ENCODE data around the gene GPR78.

GPR78 gene

DNA sequence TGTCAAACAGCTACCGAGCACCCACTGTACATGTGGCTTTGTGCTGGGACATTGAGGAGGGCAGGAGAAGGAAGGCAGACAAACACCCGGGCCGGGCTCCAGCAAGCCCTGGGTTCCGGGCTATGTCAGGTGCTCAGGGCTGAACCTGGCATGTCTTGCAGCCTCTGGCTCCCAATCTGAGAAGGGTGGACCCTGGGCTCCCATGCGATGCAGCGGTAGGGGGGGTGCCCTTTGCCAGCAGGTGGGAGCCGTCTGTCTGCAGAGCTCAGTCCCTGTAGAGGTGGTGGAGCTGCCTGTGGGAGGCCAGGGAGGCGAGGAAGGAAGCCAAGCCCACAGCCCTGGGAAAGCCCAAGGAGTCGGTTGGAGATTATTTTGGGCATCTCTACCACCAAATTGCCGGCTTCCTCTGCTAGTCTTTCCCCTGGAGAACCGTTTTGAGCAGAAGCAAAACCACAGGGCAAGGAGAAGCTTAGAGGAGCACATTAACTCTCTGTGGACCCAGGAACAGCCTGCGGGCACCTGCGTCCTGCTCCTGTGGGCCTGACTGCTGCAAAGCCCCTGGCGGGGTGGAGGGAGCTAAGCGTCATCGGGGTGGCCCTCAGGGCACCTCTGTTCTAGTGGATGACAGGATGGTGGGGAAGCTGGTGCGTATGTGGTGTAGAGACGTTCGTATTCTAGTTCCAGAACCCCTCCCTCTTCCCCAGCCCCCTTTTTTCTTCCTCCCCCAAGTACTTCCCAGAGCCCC lies 22.7 kb downstream of the GPR78 start:
- no peaks in the 10 kb centered on the region for H3K4me1 ChIP-seq (ENCODE audit: insufficient read depth, low read length, severe bottlenecking)
- no peaks in the 10 kb centered on the region for H3F3A ChIP-seq (ENCODE audit: insufficient read depth, low read length)
- no peak overlapping the region for H3K27ac ChIP-seq (ENCODE audit: low read depth, low read length, poor library complexity, severe bottlenecking)
- no peak for TF ChIP-seq EZH2 (IDR thresholded peaks at IDR 0.05; ENCODE audit: borderline replicate concordance, low read length)
- TF ChIP-seq, protein P1, sequence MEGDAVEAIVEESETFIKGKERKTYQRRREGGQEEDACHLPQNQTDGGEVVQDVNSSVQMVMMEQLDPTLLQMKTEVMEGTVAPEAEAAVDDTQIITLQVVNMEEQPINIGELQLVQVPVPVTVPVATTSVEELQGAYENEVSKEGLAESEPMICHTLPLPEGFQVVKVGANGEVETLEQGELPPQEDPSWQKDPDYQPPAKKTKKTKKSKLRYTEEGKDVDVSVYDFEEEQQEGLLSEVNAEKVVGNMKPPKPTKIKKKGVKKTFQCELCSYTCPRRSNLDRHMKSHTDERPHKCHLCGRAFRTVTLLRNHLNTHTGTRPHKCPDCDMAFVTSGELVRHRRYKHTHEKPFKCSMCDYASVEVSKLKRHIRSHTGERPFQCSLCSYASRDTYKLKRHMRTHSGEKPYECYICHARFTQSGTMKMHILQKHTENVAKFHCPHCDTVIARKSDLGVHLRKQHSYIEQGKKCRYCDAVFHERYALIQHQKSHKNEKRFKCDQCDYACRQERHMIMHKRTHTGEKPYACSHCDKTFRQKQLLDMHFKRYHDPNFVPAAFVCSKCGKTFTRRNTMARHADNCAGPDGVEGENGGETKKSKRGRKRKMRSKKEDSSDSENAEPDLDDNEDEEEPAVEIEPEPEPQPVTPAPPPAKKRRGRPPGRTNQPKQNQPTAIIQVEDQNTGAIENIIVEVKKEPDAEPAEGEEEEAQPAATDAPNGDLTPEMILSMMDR (IDR thresholded peaks at IDR 0.05; ENCODE audit: low read length) = no peak
- H3K9ac ChIP-seq (ENCODE audit: low read length) = no peak overlapping the region
- H2AFZ ChIP-seq (ENCODE audit: low read length) = no peak overlapping the region
- H3K4me3 ChIP-seq (ENCODE audit: low read depth, low read length, poor library complexity, severe bottlenecking) = no peak overlapping the region
- no peaks in the 10 kb centered on the region for H3K9me3 ChIP-seq (ENCODE audit: low read length)
- no peaks in the 10 kb centered on the region for H3K9me2 ChIP-seq (ENCODE audit: low read depth, low read length)
- no peaks in the 10 kb centered on the region for H3K79me2 ChIP-seq (ENCODE audit: insufficient read depth, low read length)
- H3K36me3 ChIP-seq (ENCODE audit: insufficient read depth, low read length) = no peaks in the 10 kb centered on the region
- no peak overlapping the region for H3K4me2 ChIP-seq (ENCODE audit: low read length)
- no peaks in the 10 kb centered on the region for H3K27me3 ChIP-seq (ENCODE audit: insufficient read depth, low read length)
- H4K20me1 ChIP-seq (ENCODE audit: insufficient read depth, low read length) = no peaks in the 10 kb centered on the region

DNA sequence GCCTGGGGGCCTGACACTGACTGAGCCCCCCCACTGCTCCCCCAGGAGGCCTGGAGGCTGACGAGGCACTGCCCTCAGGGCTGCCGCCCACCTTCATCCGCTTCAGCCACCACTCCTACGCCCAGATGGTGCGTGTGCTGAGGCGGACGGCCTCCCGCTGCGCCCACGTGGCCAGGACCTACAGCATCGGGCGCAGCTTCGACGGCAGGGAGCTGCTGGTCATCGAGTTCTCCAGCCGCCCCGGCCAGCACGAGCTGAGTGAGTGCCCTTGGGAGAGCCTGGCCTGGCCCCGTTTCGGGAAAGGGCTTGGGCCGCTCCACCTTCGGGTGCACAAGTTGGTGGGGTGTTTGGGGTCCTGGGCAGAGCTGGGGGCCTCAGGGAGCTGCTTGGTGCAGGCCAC lies 23.7 kb downstream of the GPR78 start:
- Histone ChIP-seq H3K4me2 (ENCODE audit: low read length) (no peak overlapping the region), H3K27ac (ENCODE audit: low read depth, low read length, poor library complexity, severe bottlenecking) (no peak overlapping the region), H3F3A (ENCODE audit: insufficient read depth, low read length) (no peaks in the 10 kb centered on the region), H3K9ac (ENCODE audit: low read length) (no peak overlapping the region), H2AFZ (ENCODE audit: low read length) (no peak overlapping the region), H3K9me3 (ENCODE audit: low read length) (no peaks in the 10 kb centered on the region), H3K79me2 (ENCODE audit: insufficient read depth, low read length) (no peaks in the 10 kb centered on the region), H4K20me1 (ENCODE audit: insufficient read depth, low read length) (no peaks in the 10 kb centered on the region), H3K4me1 (ENCODE audit: insufficient read depth, low read length, severe bottlenecking) (no peaks in the 10 kb centered on the region), H3K36me3 (ENCODE audit: insufficient read depth, low read length) (no peaks in the 10 kb centered on the region), H3K4me3 (ENCODE audit: low read depth, low read length, poor library complexity, severe bottlenecking) (no peak overlapping the region), H3K9me2 (ENCODE audit: low read depth, low read length) (no peaks in the 10 kb centered on the region), H3K27me3 (ENCODE audit: insufficient read depth, low read length) (no peaks in the 10 kb centered on the region)
- TF ChIP-seq, protein P1 (IDR thresholded peaks at IDR 0.05; ENCODE audit: low read length) = no peak
- no peak for TF ChIP-seq EZH2 (IDR thresholded peaks at IDR 0.05; ENCODE audit: borderline replicate concordance, low read length)

DNA sequence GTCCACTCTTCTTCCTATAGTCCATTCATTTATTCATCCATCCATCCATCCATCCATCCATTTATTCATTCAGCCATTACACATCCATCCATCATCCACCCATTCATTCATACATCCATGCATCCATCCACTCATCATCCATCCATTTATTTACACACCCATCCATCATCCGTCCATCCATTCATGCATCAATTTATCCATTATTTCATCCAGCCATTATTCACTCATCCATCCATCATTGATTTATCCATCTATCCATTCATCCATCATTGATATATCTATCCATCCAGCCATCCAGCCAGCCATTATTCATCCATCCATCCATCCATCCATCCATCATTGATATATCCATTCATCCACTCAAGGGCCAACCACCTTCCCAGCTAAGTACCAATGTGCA lies 25.1 kb downstream of the GPR78 start:
- Histone ChIP-seq H3K4me1 (ENCODE audit: insufficient read depth, low read length, severe bottlenecking) (no peaks in the 10 kb centered on the region), H3K4me2 (ENCODE audit: low read length) (no peak overlapping the region), H3K4me3 (ENCODE audit: low read depth, low read length, poor library complexity, severe bottlenecking) (no peak overlapping the region)

More for the DNA sequence above, 25.1 kb downstream of the GPR78 start:
- Histone ChIP-seq H4K20me1 (ENCODE audit: insufficient read depth, low read length) (no peaks in the 10 kb centered on the region), H3K9me3 (ENCODE audit: low read length) (no peaks in the 10 kb centered on the region), H3K27ac (ENCODE audit: low read depth, low read length, poor library complexity, severe bottlenecking) (no peak overlapping the region), H3K9ac (ENCODE audit: low read length) (no peak overlapping the region), H2AFZ (ENCODE audit: low read length) (no peak overlapping the region), H3K79me2 (ENCODE audit: insufficient read depth, low read length) (no peaks in the 10 kb centered on the region), H3K9me2 (ENCODE audit: low read depth, low read length) (no peaks in the 10 kb centered on the region), H3K36me3 (ENCODE audit: insufficient read depth, low read length) (no peaks in the 10 kb centered on the region), H3K27me3 (ENCODE audit: insufficient read depth, low read length) (no peaks in the 10 kb centered on the region), H3F3A (ENCODE audit: insufficient read depth, low read length) (no peaks in the 10 kb centered on the region)
- TF ChIP-seq, protein P1 (IDR thresholded peaks at IDR 0.05; ENCODE audit: low read length) = no peak
- no peak for TF ChIP-seq EZH2 (IDR thresholded peaks at IDR 0.05; ENCODE audit: borderline replicate concordance, low read length)

All from OCI-LY1 (cell line).